22Rv1 (cell line): ENCODE results near the gene PARP15.

Source experiments
- ZFX ChIP-seq: fragments of 450-650 bp; IDR thresholded peaks from 2 replicates; pipeline ENCODE4 v1.6.1; 2017; ENCODE audit warnings: antibody characterized with exemption, borderline replicate concordance
- TF ChIP-seq, protein P1 (sequence below): fragments of 450-650 bp; IDR thresholded peaks from 2 replicates; pipeline ENCODE4 v1.5.1; 2017; ENCODE audit warnings: mild to moderate bottlenecking

- TF ChIP-seq, protein P1, sequence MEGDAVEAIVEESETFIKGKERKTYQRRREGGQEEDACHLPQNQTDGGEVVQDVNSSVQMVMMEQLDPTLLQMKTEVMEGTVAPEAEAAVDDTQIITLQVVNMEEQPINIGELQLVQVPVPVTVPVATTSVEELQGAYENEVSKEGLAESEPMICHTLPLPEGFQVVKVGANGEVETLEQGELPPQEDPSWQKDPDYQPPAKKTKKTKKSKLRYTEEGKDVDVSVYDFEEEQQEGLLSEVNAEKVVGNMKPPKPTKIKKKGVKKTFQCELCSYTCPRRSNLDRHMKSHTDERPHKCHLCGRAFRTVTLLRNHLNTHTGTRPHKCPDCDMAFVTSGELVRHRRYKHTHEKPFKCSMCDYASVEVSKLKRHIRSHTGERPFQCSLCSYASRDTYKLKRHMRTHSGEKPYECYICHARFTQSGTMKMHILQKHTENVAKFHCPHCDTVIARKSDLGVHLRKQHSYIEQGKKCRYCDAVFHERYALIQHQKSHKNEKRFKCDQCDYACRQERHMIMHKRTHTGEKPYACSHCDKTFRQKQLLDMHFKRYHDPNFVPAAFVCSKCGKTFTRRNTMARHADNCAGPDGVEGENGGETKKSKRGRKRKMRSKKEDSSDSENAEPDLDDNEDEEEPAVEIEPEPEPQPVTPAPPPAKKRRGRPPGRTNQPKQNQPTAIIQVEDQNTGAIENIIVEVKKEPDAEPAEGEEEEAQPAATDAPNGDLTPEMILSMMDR: no peak
- no peak for TF ChIP-seq ZFX
Observed at GRCh38 chr3:122615303-122615702, 37.9 kb downstream of the PARP15 start.
